Measurements from ENCODE around the gene CCDC102A.

The CCDC102A gene

DNA sequence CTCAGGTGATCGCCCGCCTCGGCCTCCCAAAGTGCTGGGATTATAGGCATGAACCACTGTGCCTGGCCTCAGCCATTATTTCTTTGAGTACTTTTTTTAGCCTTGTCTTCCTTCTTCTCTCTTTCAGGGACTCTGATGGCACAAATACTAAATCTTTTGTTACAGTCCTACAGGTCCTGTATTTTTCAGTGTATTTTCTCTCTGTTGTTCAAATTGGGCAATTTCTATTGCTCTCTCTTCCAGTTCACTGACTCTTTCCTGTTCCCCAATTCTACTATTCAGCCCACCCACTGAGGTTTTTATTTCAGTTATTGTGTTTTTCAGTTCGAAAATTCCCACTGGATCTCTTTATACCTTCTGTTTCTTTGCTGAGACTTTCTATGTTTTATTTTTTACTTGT is 42.6 kb downstream of the CCDC102A start:
- no peak overlapping the region for H3K23ac ChIP-seq (ENCODE audit: low read length)
- no peak overlapping the region for H3K9ac ChIP-seq (ENCODE audit: low read length)
- H3K4me3 ChIP-seq (ENCODE audit: low read length), result no peak overlapping the region
- H3K4ac ChIP-seq (ENCODE audit: low read depth, low read length), result no peak overlapping the region
- no peak overlapping the region for H3K27ac ChIP-seq (ENCODE audit: low read depth, low read length)
- no peaks in the 10 kb centered on the region for H3K27me3 ChIP-seq (ENCODE audit: insufficient read depth, low read length, poor library complexity)
- H4K5ac ChIP-seq (ENCODE audit: low read length), result no peak overlapping the region
- no peak overlapping the region for H4K8ac ChIP-seq (ENCODE audit: low read depth, low read length)
- WGBS (ENCODE audit: extremely low coverage, insufficient coverage, low lambda C conversion rate), result no CpG with 5 or more reads among the region's 4 CpGs
- no peak overlapping the region for H2BK120ac ChIP-seq (ENCODE audit: low read depth, low read length)
- DNase-seq, result no peak
- no peak overlapping the region for H3K4me2 ChIP-seq (ENCODE audit: low read length)
- no peaks in the 10 kb centered on the region for H3K4me1 ChIP-seq (ENCODE audit: control insufficient read depth, low read depth, low read length)
- H2AK5ac ChIP-seq (ENCODE audit: low read length), result no peak overlapping the region
- H2BK5ac ChIP-seq (ENCODE audit: low read length), result no peak overlapping the region
- H3K36me3 ChIP-seq (ENCODE audit: control insufficient read depth, insufficient read depth, low read length), result no peaks in the 10 kb centered on the region
- no peak overlapping the region for H3K18ac ChIP-seq (ENCODE audit: low read length)
- no peaks in the 10 kb centered on the region for H3K79me2 ChIP-seq (ENCODE audit: control insufficient read depth, insufficient read depth, low read length)
- H2BK15ac ChIP-seq (replicated peaks; ENCODE audit: low read depth), result no peak overlapping the region
- H3K56ac ChIP-seq (ENCODE audit: low read length), result no peak overlapping the region
- H3K79me1 ChIP-seq (ENCODE audit: low read length), result no peaks in the 10 kb centered on the region

DNA sequence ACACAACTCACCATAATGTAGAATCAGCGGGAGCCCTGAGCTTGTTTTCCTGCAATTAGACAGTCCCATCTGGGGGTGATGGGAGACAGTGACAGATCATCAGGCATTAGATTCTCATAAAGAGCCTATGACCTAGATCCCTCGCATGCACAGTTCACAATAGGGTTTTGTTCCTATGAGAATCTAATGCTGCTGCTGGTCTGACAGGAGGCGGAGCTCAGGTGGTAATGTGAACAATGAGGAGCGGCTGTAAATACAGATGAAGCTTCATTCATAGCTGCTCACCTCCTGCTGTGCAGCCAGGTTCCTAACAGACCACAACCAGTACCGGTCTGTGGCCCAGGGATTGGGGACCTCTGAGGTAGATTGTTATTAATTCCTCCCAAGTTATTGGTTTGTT is 47.1 kb downstream of the CCDC102A start:
- no peaks in the 10 kb centered on the region for H3K79me2 ChIP-seq (ENCODE audit: control insufficient read depth, insufficient read depth, low read length)
- no peak overlapping the region for H2BK120ac ChIP-seq (ENCODE audit: low read depth, low read length)
- no peaks in the 10 kb centered on the region for H3K27me3 ChIP-seq (ENCODE audit: insufficient read depth, low read length, poor library complexity)
- no peak overlapping the region for H3K18ac ChIP-seq (ENCODE audit: low read length)
- no peak overlapping the region for H2AK5ac ChIP-seq (ENCODE audit: low read length)
- no peak overlapping the region for H3K4ac ChIP-seq (ENCODE audit: low read depth, low read length)
- no peak for DNase-seq
- no CpG with 5 or more reads among the region's 5 CpGs for WGBS (ENCODE audit: extremely low coverage, insufficient coverage, low lambda C conversion rate)
- H3K9ac ChIP-seq (ENCODE audit: low read length), result no peak overlapping the region
- H2BK15ac ChIP-seq (replicated peaks; ENCODE audit: low read depth), result no peak overlapping the region
- H3K79me1 ChIP-seq (ENCODE audit: low read length), result no peaks in the 10 kb centered on the region
- no peak overlapping the region for H3K27ac ChIP-seq (ENCODE audit: low read depth, low read length)
- H3K4me1 ChIP-seq (ENCODE audit: control insufficient read depth, low read depth, low read length), result peaks cover 1% of the 10 kb centered on the region
- no peak overlapping the region for H2BK5ac ChIP-seq (ENCODE audit: low read length)
- H3K4me3 ChIP-seq (ENCODE audit: low read length), result no peak overlapping the region
- H3K36me3 ChIP-seq (ENCODE audit: control insufficient read depth, insufficient read depth, low read length), result no peaks in the 10 kb centered on the region
- H3K23ac ChIP-seq (ENCODE audit: low read length), result no peak overlapping the region
- no peak overlapping the region for H4K5ac ChIP-seq (ENCODE audit: low read length)
- H3K4me2 ChIP-seq (ENCODE audit: low read length), result no peak overlapping the region
- H4K8ac ChIP-seq (ENCODE audit: low read depth, low read length), result no peak overlapping the region
- no peak overlapping the region for H3K56ac ChIP-seq (ENCODE audit: low read length)

DNA sequence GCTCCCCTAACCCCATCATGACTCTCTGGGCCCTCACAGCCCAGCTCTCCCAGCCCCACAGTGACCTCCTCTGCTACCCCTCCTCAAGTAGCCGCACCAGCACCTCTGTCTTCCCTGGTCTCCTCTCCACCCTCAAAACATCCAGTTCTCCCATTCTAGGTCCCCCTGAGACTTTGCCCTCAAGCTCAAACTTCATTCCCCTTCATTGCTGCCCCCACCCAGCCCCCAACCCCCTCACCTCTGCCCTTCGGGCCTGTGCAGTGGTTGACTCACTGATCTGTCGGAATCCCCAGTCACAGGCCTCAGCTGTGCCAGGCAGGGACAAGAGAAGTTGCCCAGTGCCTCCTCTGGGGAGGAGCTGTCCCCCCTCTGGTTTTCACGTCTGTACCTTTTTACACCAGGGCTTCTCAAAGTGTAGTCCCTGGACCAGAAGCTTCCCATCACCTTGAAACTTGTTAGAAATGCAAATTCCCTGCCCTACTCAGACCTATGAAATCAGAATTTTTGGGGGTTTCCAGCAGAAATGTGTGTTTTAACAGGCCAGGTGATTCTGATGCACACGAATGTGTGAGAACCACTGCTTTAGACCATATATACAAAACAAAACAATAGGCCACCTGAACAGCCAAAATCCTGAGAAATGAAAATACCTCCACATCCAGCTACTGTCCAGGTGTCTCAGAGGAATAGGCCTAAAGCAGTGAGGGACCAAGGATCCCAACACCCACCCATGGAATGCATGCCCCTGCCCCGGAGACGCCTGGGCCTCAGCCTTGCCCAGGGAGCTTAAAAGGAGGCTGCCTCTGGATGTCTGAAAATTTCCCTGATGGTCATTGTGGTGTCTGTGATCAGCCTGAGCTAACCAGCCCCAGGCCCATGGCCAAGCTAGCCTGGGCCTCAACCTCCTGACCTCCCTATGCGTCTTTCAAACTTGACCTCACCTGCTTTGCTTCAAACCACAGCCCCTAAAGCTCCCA is 49.2 kb downstream of the CCDC102A start:
- no peaks in the 10 kb centered on the region for H3K27me3 ChIP-seq (ENCODE audit: insufficient read depth, low read length, poor library complexity)
- H3K23ac ChIP-seq (ENCODE audit: low read length), result no peak overlapping the region
- no peaks in the 10 kb centered on the region for H3K79me1 ChIP-seq (ENCODE audit: low read length)
- H3K4me3 ChIP-seq (ENCODE audit: low read length), result no peak overlapping the region
- no peak overlapping the region for H3K9ac ChIP-seq (ENCODE audit: low read length)
- H3K27ac ChIP-seq (ENCODE audit: low read depth, low read length), result no peak overlapping the region
- WGBS (ENCODE audit: extremely low coverage, insufficient coverage, low lambda C conversion rate), result no CpG with 5 or more reads among the region's 8 CpGs
- peaks cover 1% of the 10 kb centered on the region for H3K4me1 ChIP-seq (ENCODE audit: control insufficient read depth, low read depth, low read length)
- no peak overlapping the region for H4K5ac ChIP-seq (ENCODE audit: low read length)
- H2BK120ac ChIP-seq (ENCODE audit: low read depth, low read length), result no peak overlapping the region
- H2BK15ac ChIP-seq (replicated peaks; ENCODE audit: low read depth), result no peak overlapping the region
- no peak overlapping the region for H3K18ac ChIP-seq (ENCODE audit: low read length)
- H3K79me2 ChIP-seq (ENCODE audit: control insufficient read depth, insufficient read depth, low read length), result no peaks in the 10 kb centered on the region
- no peaks in the 10 kb centered on the region for H3K36me3 ChIP-seq (ENCODE audit: control insufficient read depth, insufficient read depth, low read length)
- H2BK5ac ChIP-seq (ENCODE audit: low read length), result no peak overlapping the region
- no peak overlapping the region for H2AK5ac ChIP-seq (ENCODE audit: low read length)
- H3K4ac ChIP-seq (ENCODE audit: low read depth, low read length), result no peak overlapping the region
- H4K8ac ChIP-seq (ENCODE audit: low read depth, low read length), result no peak overlapping the region
- H3K4me2 ChIP-seq (ENCODE audit: low read length), result no peak overlapping the region
- H3K56ac ChIP-seq (ENCODE audit: low read length), result peak overlapping the region; percentile 52
- DNase-seq, result no peak

DNA sequence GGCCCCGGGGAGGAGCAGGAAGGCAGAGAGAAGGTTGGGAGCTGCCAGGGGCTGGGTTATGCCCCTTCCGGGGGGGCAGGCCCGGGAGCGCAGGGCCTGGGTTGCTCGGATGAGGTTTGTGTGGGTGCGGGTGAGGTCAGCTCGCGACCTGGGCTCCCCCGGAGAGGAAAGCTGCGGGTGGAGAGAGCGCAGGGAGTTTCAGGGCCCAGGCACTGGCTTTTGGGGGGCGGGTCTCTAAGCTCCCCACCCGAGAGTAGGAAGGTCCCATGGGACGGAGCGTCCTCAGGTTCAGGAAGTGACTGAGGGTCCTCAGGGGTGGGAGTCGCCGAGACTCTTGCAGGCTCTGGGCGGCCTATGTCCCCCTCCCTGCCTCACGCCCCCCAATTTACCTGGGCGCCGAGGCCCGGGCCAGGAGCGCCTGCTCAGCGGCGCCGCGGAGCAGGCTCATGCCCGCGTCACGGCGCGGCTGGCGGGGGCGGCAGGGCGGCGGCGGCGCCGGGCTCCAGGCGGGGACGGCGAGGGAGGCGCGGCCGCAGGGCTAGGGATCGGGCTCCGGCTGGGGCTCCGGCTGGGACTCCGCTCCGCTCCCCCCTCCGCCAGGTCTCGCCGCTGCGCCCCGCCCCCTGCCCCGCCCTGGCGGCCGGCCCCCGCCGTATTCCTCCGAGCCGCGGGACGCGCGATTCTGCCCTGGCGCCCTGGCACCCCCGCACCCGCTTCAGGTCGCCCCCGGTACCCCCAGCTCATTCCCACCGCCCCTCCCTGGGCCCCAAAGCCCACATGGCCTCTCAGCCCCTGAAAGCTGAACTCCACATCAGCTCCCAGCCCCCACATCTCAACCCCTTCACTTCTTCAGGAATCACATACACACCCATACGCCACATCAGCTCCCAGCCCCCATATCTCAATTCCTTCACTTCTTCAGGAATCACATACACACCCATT is 50.2 kb downstream of the CCDC102A start, which contains the start of gene DOK4:
DOK4 (minus strand) TSS at position 578 of the 942 bp plus-strand sequence. CDS start 6,986 bp downstream, outside the sequence.
- no peak within 1 kb of the TSS for H3K4ac ChIP-seq (ENCODE audit: low read depth, low read length)
- no CpG with 5 or more reads among the region's 73 CpGs for WGBS (ENCODE audit: extremely low coverage, insufficient coverage, low lambda C conversion rate)
- peak within 1 kb of the TSS; percentile 50 for H3K23ac ChIP-seq (ENCODE audit: low read length)
- H3K18ac ChIP-seq (ENCODE audit: low read length), result peak within 1 kb of the TSS; percentile 1
- DNase-seq, result peak; percentile 75
- H4K5ac ChIP-seq (ENCODE audit: low read length), result no peak within 1 kb of the TSS
- no peaks in the 10 kb centered on the region for H3K79me1 ChIP-seq (ENCODE audit: low read length)
- no peak within 1 kb of the TSS for H2BK15ac ChIP-seq (replicated peaks; ENCODE audit: low read depth)
- peaks cover 1% of the 10 kb centered on the region for H3K4me1 ChIP-seq (ENCODE audit: control insufficient read depth, low read depth, low read length)
- H2AK5ac ChIP-seq (ENCODE audit: low read length), result no peak within 1 kb of the TSS
- peak within 1 kb of the TSS; percentile 74 for H3K4me3 ChIP-seq (ENCODE audit: low read length)
- H3K4me2 ChIP-seq (ENCODE audit: low read length), result peak within 1 kb of the TSS; percentile 92
- no peak within 1 kb of the TSS for H4K8ac ChIP-seq (ENCODE audit: low read depth, low read length)
- H2BK120ac ChIP-seq (ENCODE audit: low read depth, low read length), result no peak within 1 kb of the TSS
- peak within 1 kb of the TSS; percentile 86 for H3K9ac ChIP-seq (ENCODE audit: low read length)
- peak within 1 kb of the TSS; percentile 59 for H3K56ac ChIP-seq (ENCODE audit: low read length)
- no peak within 1 kb of the TSS for H2BK5ac ChIP-seq (ENCODE audit: low read length)
- H3K27me3 ChIP-seq (ENCODE audit: insufficient read depth, low read length, poor library complexity), result no peaks in the 10 kb centered on the region
- no peak within 1 kb of the TSS for H3K27ac ChIP-seq (ENCODE audit: low read depth, low read length)
- H3K36me3 ChIP-seq (ENCODE audit: control insufficient read depth, insufficient read depth, low read length), result no peaks in the 10 kb centered on the region
- H3K79me2 ChIP-seq (ENCODE audit: control insufficient read depth, insufficient read depth, low read length), result no peaks in the 10 kb centered on the region

DNA sequence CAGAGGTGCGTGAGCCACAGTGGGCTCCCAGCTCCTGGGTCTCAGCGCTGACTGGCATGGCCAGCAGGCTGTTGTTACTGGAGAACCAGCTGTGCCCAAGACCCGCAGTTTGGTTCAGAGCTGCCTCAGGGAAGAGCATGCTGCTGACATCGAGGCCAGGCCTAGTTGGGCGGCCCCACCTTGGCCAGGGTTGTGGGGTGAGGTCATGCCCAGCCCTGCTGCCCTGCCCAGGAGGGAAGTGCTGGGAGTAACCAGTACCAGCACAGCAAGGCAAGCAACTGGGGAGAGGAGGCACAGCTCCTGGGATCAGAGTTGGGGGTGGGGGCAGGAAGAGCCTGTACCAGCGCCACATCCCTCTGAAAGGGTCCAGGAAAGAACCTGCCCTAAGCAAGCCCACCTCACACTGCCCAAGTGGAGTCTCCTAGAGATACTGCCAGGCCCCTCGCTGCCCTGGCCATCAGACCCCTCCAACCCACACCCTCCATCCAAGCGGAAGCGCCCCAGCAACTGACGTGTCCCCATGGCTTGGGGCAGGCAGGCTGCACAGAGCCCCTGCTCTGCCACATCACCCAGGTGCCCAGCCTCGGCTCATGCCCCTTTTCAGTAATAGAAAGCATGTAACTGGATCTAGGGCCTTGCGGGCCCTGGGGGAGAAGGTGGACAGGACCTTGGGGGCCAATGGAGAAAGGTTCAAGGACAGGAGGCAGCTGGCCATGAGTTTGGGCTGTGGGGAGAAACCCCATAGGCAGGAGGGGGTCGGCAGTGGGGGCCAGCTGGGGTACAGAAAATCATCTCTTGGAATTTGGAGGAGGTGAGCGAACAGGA is 51.1 kb downstream of the CCDC102A start:
- Histone ChIP-seq H3K27me3 (ENCODE audit: insufficient read depth, low read length, poor library complexity) (no peaks in the 10 kb centered on the region), H2BK5ac (ENCODE audit: low read length) (no peak overlapping the region), H4K8ac (ENCODE audit: low read depth, low read length) (no peak overlapping the region), H3K18ac (ENCODE audit: low read length) (peak overlapping the region; percentile 1), H3K9ac (ENCODE audit: low read length) (peak overlapping the region; percentile 86), H2BK15ac (replicated peaks; ENCODE audit: low read depth) (no peak overlapping the region), H3K79me2 (ENCODE audit: control insufficient read depth, insufficient read depth, low read length) (no peaks in the 10 kb centered on the region), H4K5ac (ENCODE audit: low read length) (no peak overlapping the region), H3K4me1 (ENCODE audit: control insufficient read depth, low read depth, low read length) (peaks cover 5% of the 10 kb centered on the region), H3K79me1 (ENCODE audit: low read length) (no peaks in the 10 kb centered on the region), H3K4ac (ENCODE audit: low read depth, low read length) (no peak overlapping the region), H3K27ac (ENCODE audit: low read depth, low read length) (no peak overlapping the region), H2AK5ac (ENCODE audit: low read length) (no peak overlapping the region), H3K36me3 (ENCODE audit: control insufficient read depth, insufficient read depth, low read length) (no peaks in the 10 kb centered on the region), H3K56ac (ENCODE audit: low read length) (peak overlapping the region; percentile 59), H3K4me2 (ENCODE audit: low read length) (peak overlapping the region; percentile 92), H3K23ac (ENCODE audit: low read length) (peak overlapping the region; percentile 57), H3K4me3 (ENCODE audit: low read length) (peak overlapping the region; percentile 74), H2BK120ac (ENCODE audit: low read depth, low read length) (no peak overlapping the region)
- DNase-seq, result no peak
- no CpG with 5 or more reads among the region's 14 CpGs for WGBS (ENCODE audit: extremely low coverage, insufficient coverage, low lambda C conversion rate)
